Measurements from ENCODE around the gene KRTAP10-10.
"Not testable (repeated sequence)": the region's sequence is repeated elsewhere in the genome, so short reads cannot be mapped to it uniquely, and the experiment has no call there.

KRTAP10-10 gene

DNA sequence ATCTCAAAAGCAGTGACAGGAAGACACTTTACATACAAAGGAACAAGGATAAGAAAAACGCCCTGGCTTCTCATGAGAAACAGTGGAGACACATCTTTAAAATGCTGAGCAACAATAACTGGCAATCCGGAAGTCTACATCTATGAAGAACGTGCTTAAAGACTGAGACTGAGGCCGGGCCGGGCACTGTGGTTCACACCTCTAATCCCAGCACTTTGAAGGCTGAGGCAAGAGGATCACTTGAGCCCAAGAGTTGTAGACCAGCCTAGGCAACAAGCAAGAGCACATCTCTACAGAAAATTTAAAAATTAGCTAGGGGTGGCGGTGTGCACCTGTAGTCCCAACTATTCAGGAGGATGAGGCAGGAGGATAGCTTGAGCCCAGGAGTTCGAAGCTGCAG is 46.9 kb downstream of the KRTAP10-10 start:
- no peak for DNase-seq (ENCODE audit: low read depth)

DNA sequence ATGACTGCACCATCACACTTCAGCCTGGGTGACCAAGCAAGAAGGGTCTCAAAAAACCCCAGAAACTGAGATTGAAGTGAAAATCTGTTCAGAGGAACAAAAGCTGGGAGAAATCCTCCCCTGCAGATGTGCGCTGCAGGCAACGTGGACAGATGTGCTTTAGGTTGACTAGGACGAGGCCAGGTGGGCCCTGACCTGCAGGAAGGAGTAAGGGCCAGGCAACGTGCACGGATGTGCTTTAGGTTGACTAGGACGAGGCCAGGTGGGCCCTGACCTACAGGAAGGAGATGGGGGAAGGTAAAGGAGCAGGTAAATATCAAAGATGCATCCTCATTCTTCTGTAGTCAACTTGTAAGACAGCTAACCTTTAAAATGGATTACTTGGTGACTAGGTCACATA is 47.3 kb downstream of the KRTAP10-10 start:
- DNase-seq (ENCODE audit: low read depth) = no peak

DNA sequence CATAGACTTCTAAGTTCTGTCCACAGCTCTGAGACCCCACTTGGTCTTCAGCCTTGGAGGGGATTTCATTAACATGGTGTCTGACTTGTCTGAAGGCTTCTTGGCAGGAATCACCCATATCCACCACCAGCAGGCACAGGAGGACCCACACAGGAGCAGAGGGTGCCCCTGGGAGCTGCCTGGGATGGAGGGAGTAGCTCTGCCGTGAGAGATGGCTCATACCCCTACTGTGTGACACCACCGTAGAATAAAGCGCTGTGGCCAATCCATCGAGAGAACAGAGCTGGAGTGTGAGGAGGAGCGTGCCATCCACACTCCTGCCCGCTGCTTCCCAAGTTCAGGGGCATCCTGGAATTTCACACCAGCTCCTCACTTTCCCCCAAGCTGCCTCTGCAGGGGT is 47.9 kb downstream of the KRTAP10-10 start:
- not testable (repeated sequence) for DNase-seq (ENCODE audit: low read depth)

DNA sequence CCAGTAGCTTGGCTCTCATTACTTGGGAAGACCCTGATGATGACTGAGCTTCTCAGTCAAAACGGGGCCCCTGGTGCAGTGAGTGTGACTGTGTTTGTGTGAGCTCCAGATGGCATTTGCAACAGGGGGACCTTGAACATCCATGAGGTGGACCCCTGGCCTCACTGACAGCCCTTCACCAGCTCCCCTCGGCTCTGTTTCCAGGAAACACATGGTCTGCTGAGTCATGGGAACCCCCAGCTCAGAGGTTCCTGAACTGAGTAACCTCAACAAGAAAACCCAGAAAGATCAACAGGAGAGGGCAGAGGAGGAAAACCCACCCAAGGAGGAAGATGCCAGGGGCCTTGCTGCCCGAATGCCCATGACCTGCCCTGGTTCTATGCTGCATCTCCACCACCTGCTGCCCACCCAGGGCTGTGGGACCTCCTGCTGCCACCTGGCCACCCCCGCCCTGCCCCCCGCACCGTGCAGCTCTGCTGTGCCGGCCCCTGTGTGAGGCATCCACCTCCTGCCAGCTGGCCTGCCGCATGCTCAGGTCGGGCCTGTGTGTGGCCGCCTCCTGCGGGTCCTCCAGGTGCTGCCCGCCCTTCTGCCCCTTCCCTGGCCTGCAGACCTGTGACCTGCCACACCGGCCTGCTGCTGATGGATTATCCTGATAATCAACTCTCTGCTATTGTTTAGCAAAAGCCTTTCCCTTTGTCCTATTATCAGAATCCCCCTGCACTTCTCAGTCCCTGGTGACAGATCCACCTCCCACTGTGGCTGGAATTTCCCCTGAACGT is 49.0 kb downstream of the KRTAP10-10 start:
- DNase-seq (ENCODE audit: low read depth) = no peak

DNA sequence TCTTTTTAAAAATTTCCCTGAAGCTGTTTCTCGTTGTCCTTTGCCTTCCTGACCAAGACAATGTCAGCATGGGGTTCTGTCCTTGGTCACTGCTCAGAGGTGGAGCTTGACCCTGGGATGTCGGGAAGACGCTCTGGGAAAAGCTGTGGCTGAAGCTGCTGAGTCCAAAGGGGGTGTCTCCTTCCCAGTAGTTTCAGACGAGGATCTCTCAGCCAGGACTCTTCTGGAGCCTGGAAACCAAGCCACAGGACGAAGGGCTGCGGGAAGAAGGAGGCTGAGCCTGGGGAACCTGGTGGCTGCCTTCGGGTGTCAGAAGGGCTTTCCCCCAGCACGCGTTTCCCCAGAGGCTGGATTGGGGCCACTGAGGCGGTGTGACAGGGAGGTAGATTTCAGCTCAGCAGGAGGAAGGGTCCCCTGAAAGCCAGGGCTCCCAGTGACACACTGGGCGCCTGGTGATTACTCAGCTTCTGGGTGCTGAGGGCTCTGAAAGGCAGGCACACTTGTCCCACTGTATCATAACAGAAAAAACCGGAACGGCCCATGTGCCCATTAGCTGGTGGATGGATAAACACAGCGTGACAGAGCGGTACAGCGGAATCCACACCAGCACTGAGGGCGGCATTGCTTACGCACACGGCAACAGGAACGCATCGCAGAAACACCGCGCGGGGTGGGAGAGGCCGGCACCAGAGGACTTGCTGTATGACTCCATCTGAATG is 49.8 kb downstream of the KRTAP10-10 start:
- DNase-seq (ENCODE audit: low read depth) = no peak

DNA sequence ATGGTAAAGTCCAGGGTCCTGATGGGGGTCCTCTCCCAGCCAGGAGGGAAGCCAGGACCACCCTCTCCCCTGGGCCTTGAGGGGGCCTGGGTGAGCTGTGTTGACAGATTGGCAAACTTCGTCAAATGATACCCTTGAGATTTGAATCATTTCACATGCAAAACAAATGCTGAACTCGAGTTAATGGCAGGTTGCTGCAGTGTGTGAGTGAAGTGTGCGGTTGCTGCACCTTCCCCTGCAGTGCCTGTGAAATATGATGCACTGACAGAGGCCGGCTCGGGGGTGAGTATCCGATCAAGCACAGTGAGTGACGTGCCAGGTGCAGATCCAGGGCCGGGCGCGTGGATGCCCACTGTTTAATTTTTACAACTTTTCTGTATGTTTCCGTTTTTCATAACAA is 50.5 kb downstream of the KRTAP10-10 start:
- DNase-seq (ENCODE audit: low read depth) = no peak

Measured in GM04504 (cell line).